Fibroblast of lung (primary cell): ENCODE measurements around the gene HVCN1. TPM values are rescaled to one million over a fixed set of nuclear protein-coding genes. Genes with fewer than 3 reads are reported as not detected.

ENCODE experiments used
- DNase-seq, 2 donors: peaks; one replicate each; pipeline versions ENCODE4 v3.0.0 to v3.0.0-alpha.2; 2010; ENCODE audit warnings: low read depth in 2 of 2
- H2AFZ ChIP-seq: 2 replicates; pipeline ENCODE4 v1.5.1; 2012; ENCODE audit warnings: low read length, control low read depth, inconsistent platforms
- H3K27ac ChIP-seq: 2 replicates; pipeline ENCODE4 v1.5.1; 2011; ENCODE audit warnings: low read length, control low read depth; ENCODE audit not compliant: insufficient read depth
- H3K27me3 ChIP-seq: 2 replicates; pipeline ENCODE4 v1.5.1; 2011; ENCODE audit warnings: mild to moderate bottlenecking, low read length; ENCODE audit not compliant: control insufficient read depth, insufficient read depth
- H3K36me3 ChIP-seq: 2 replicates; pipeline ENCODE4 v1.5.1; 2011; ENCODE audit warnings: low read length; ENCODE audit not compliant: control insufficient read depth, insufficient read depth
- H3K4me1 ChIP-seq: 2 replicates; pipeline ENCODE4 v1.5.1; 2011; ENCODE audit warnings: low read length; ENCODE audit not compliant: control insufficient read depth, insufficient read depth; ENCODE audit errors: extremely low read depth
- H3K4me2 ChIP-seq: 2 replicates; pipeline ENCODE4 v1.5.1; 2011; ENCODE audit warnings: low read length, control low read depth; ENCODE audit not compliant: insufficient read depth; ENCODE audit errors: extremely low read depth
- H3K4me3 ChIP-seq, 4 experiments: fragments of 200-600 bp in 1 of 4; sonication (generic) in 1 of 4; replicated peaks in 1 of 4; 2 replicates each; pipeline ENCODE4 v1.5.1; 2011 to 2016; ENCODE audit warnings: low read length in 4 of 4, low read depth in 3 of 4, mild to moderate bottlenecking in 3 of 4, control low read depth in 2 of 4, inconsistent platforms in 1 of 4, mixed read lengths in 1 of 4; ENCODE audit not compliant: insufficient read depth in 1 of 4; ENCODE audit errors: control extremely low read depth in 1 of 4
- H3K79me2 ChIP-seq: 2 replicates; pipeline ENCODE4 v1.5.1; 2012; ENCODE audit warnings: mild to moderate bottlenecking, low read length, inconsistent platforms; ENCODE audit not compliant: control insufficient read depth, insufficient read depth
- H3K9ac ChIP-seq: 2 replicates; pipeline ENCODE4 v1.5.1; 2011; ENCODE audit warnings: mild to moderate bottlenecking, low read length, control low read depth; ENCODE audit not compliant: insufficient read depth
- H3K9me3 ChIP-seq: 2 replicates; pipeline ENCODE4 v1.5.1; 2012; ENCODE audit warnings: low read depth, low read length; ENCODE audit not compliant: control insufficient read depth, insufficient read depth
- H4K20me1 ChIP-seq: 2 replicates; pipeline ENCODE4 v1.5.1; 2011; ENCODE audit warnings: low read length; ENCODE audit not compliant: control insufficient read depth, insufficient read depth; ENCODE audit errors: extremely low read depth
- CTCF ChIP-seq, 2 donors: IDR thresholded peaks in 1 of 2; conservative IDR thresholded peaks in 1 of 2; 1 replicate in 1 of 2; 2 replicates in 1 of 2; pipeline ENCODE4 v1.5.1; 2011 to 2012; ENCODE audit warnings: low read length in 2 of 2, control low read depth in 1 of 2, inconsistent platforms in 1 of 2, low read depth in 1 of 2, mild to moderate bottlenecking in 1 of 2
- EZH2 ChIP-seq: IDR thresholded peaks from 2 replicates; pipeline ENCODE4 v1.5.1; 2012; ENCODE audit warnings: low read length, control low read depth, mild to moderate bottlenecking; ENCODE audit errors: missing control alignments
- polyA plus RNA-seq, 2 donors: library from polyadenylated mRNA; depleted of rRNA in 1 of 2; stranded (reverse) in 1 of 2; unstranded in 1 of 2; fragments of >200 nt; gene quantifications; 2 replicates each; pipeline ENCODE4 v1.2.1, GENCODE V29; 2011 to 2012; ENCODE audit warnings: missing spikeins in 1 of 2
- total RNA-seq: library from RNA; depleted of rRNA; stranded (reverse); fragments of >200 nt; gene quantifications from 2 replicates; pipeline ENCODE4 v1.2.1, GENCODE V29; 2014

Gene HVCN1
- total and polyA plus RNA-seq, 2 donors (not counting 1 experiment from before 2014, with no cell fraction given), result 3.6 to 7.4 TPM

DNA sequence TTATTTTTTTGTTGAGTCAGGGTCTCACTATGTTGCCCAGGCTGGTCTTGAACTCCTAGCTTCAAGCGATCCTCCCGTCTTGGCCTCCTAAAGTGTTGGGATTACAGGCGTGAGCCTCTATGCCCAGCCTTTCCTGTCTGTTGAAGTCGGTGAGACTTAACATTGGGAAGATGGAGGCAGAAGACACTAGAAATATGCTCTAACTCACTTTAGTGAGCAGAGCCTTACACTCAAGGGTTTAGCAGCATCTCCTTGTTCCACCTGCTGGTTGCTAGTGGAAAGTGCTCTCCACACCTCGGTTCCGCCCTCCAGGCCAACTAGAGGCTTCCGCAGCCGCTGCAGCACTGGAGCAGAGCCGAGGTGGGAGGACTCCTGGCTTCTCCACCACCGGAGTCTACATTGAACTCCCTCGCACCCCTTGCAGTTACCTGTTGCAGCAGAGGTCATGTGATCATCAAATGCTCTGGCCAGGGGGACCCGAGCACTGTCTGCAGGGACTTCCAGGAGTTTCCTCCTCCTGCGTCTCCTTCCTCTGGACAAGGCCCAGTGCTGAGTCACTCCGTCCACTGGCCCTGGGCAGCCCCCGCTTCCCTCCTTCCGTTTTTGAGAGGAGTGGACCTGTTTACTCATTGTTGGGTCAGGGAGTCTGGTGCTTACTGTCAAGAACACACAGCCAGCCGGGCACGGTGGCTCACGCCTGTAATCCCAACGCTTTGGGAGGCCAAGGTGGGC lies 9.4 kb upstream of the HVCN1 start:
- H2AFZ ChIP-seq, result peak overlapping the region; percentile 17
- H3K9ac ChIP-seq, result no peak overlapping the region
- H3K4me2 ChIP-seq, result peak overlapping the region; percentile 66
- TF ChIP-seq EZH2, result no peak
- TF ChIP-seq CTCF (conservative IDR thresholded peaks at IDR 0.05 in 1 of 2, IDR thresholded peaks at IDR 0.05 in 1 of 2; ENCODE audit: low read depth in 1 of 2, low read length in 2 of 2), result peak; percentile 46 to 58
- H3K4me3 ChIP-seq, result peak overlapping the region in 1 of 4 experiments; percentile 20
- H4K20me1 ChIP-seq, result no peaks in the 10 kb centered on the region
- H3K27ac ChIP-seq, result no peak overlapping the region
- no peaks in the 10 kb centered on the region for H3K4me1 ChIP-seq
- H3K27me3 ChIP-seq, result no peaks in the 10 kb centered on the region
- H3K79me2 ChIP-seq, result no peaks in the 10 kb centered on the region
- no peaks in the 10 kb centered on the region for H3K9me3 ChIP-seq
- DNase-seq, result peak; percentile 68 to 81
- no peaks in the 10 kb centered on the region for H3K36me3 ChIP-seq

GRCh38 chr12:110697236-110697635 lies 8.3 kb upstream of the HVCN1 start:
- H3K4me3 ChIP-seq, result no peak overlapping the region
- H3K9ac ChIP-seq, result no peak overlapping the region
- H3K27me3 ChIP-seq, result no peaks in the 10 kb centered on the region
- H3K9me3 ChIP-seq, result no peaks in the 10 kb centered on the region
- no peak overlapping the region for H2AFZ ChIP-seq
- no peaks in the 10 kb centered on the region for H4K20me1 ChIP-seq
- no peaks in the 10 kb centered on the region for H3K79me2 ChIP-seq
- H3K27ac ChIP-seq, result no peak overlapping the region
- TF ChIP-seq EZH2 (no peak), CTCF (conservative IDR thresholded peaks at IDR 0.05 in 1 of 2, IDR thresholded peaks at IDR 0.05 in 1 of 2; ENCODE audit: low read depth in 1 of 2, low read length in 2 of 2) (no peak)
- H3K4me1 ChIP-seq, result no peaks in the 10 kb centered on the region
- no peaks in the 10 kb centered on the region for H3K36me3 ChIP-seq
- DNase-seq, result no peak
- H3K4me2 ChIP-seq, result no peak overlapping the region

DNA sequence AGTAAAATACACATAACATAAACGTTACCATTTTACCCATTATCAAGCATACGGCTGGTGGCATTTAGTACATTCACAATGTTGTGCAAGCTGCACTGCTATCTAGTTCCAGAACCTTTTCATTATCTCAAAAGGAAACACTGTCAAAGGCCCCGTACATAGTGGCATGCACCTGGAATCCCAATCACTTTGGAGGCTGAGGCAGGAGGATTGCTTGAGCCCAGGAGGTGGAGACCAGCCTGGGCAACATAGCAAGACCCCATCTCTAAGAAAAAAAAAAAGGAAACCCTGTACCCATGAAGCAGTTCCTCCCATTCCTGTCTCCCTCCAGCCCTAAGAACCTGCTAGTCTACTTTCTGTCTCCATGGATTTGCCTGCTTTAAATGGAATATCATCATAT lies 7.4 kb upstream of the HVCN1 start:
- Histone ChIP-seq H3K36me3 (no peaks in the 10 kb centered on the region), H4K20me1 (no peaks in the 10 kb centered on the region), H2AFZ (no peak overlapping the region), H3K4me1 (no peaks in the 10 kb centered on the region), H3K9ac (no peak overlapping the region), H3K4me2 (no peak overlapping the region), H3K4me3 (no peak overlapping the region), H3K27ac (no peak overlapping the region), H3K9me3 (no peaks in the 10 kb centered on the region), H3K27me3 (no peaks in the 10 kb centered on the region), H3K79me2 (no peaks in the 10 kb centered on the region)
- no peak for TF ChIP-seq CTCF (conservative IDR thresholded peaks at IDR 0.05 in 1 of 2, IDR thresholded peaks at IDR 0.05 in 1 of 2; ENCODE audit: low read depth in 1 of 2, low read length in 2 of 2)
- no peak for TF ChIP-seq EZH2
- DNase-seq, result no peak
